GM12865 (cell line): Measurements from ENCODE around the gene CEP104.
A peak's percentile ranks its signal among the peaks of the same experiment; 100 is the strongest.

ENCODE experiments used
- DNase-seq: peaks from one replicate; pipeline ENCODE4 v3.0.0; 2010; ENCODE audit warnings: low read depth
- H3K4me3 ChIP-seq: 2 replicates; pipeline ENCODE4 v1.5.1; 2011; ENCODE audit warnings: mild to moderate bottlenecking, low read depth, low read length, control low read depth
- TF ChIP-seq, protein P1 (sequence below): IDR thresholded peaks from 2 replicates; pipeline ENCODE4 v1.5.1; 2011; ENCODE audit warnings: low read length, control low read depth, low read depth, inconsistent platforms; ENCODE audit not compliant: insufficient read depth; ENCODE audit errors: missing control alignments

CEP104 gene

DNA sequence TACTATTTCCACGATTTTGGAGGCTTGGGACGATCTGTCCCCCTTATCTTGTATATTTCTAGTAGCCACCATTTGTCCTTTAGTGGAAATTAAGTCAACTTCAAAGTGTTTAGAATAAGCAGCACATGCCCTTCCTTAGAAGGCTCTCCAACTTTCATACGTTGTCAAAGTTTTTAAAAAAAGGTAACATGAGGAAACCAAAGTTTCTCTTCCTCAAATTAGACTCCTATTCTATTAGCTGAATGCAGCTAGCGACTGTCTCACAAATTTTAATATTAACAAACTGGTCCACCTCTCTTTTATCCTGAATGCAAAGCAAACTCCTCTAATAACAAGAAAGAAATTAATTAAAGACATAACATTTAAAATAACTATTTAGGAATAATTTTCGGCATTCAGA lies 36.2 kb upstream of the CEP104 start:
- TF ChIP-seq, protein P1, sequence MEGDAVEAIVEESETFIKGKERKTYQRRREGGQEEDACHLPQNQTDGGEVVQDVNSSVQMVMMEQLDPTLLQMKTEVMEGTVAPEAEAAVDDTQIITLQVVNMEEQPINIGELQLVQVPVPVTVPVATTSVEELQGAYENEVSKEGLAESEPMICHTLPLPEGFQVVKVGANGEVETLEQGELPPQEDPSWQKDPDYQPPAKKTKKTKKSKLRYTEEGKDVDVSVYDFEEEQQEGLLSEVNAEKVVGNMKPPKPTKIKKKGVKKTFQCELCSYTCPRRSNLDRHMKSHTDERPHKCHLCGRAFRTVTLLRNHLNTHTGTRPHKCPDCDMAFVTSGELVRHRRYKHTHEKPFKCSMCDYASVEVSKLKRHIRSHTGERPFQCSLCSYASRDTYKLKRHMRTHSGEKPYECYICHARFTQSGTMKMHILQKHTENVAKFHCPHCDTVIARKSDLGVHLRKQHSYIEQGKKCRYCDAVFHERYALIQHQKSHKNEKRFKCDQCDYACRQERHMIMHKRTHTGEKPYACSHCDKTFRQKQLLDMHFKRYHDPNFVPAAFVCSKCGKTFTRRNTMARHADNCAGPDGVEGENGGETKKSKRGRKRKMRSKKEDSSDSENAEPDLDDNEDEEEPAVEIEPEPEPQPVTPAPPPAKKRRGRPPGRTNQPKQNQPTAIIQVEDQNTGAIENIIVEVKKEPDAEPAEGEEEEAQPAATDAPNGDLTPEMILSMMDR, result no peak
- no peak overlapping the region for H3K4me3 ChIP-seq
- no peak for DNase-seq

DNA sequence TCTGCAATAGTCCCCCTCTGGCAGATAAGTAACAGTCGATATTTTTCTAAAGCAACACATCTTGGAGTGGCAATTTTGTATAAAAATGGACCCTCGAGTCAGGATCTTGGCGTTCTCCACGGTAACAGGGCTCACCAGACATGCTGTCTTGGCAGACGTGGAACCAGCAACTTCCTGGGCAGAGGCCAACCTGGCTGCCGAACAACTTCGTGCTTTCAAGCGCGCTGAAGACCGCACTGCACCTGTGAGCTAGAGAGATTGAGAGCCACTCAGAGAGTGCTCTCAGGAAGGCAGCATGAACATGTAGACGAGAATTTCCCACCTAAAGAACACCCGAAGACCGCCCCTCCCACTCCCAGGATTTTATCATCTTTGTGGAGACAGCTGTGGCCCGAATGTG lies 35.7 kb upstream of the CEP104 start:
- TF ChIP-seq, protein P1, result no peak
- no peak overlapping the region for H3K4me3 ChIP-seq
- DNase-seq, result no peak

DNA sequence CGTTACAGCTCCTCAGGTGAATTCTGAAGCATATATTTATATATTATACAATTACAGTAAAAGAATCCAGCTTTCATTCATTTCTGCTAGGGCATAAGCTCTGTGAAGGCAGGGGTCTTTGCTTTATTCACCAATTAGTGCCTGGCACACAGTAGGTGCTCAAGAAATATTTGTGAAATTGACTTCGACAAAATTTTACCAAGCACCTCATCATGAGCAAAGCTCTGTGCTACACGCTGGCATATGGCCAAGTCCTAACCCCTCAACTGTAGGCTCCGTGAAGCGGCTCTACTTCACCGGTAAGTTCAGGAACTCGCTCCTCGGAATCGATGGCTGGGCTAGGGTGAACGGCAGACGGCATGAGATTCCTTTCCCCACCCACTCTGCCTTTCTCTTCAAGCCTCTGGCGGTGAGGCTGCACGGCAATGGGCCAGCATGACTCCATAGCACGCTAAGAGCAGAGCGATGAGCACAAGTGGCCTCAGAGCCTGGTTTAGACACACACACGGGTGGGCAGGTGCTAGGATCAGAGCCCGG lies 34.4 kb upstream of the CEP104 start:
- no peak for DNase-seq
- H3K4me3 ChIP-seq, result no peak overlapping the region
- TF ChIP-seq, protein P1, result no peak

DNA sequence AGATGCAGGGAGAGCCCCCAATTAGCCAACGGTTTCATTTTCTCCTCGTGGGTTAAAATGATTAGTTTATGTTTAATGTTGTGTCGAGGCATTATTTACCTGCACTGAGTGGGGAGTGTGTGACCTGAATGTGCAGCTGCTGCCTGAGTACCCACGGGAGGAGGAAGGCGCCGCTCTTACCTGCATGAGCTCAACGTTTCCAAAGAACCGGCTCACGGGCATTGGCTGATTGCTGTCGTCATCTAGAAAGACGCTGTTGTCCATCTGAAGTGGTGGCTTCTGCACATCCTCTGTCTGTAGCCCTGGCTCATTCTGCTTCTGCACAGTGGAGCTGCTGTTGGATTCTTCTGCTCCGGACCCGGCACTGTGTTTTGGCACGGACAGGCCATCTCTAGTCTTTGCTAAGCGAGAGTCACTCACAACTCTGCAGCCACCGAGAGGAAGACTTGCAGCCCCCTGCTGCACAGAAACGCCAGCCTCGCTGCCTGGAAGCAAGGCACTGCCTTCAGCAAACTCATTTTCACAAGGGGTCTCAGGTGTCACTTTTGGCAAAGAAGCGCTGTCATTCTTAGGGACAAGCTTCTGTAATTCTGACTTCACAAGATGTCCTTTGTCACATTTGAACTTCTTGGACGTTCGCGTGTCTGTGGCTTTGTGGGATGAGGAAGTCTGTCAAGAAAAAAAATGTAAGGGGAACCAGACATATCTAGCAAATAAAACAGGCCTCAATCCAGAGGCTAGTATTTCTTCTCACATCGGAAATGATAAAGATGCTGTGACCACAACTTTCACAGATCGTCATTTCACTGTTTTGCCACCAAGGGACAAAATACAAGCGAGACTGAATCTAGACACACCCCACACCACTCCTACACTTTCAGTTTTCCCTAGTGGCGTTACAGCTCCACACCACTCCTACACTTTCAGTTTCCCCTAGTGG lies 33.6 kb upstream of the CEP104 start:
- H3K4me3 ChIP-seq, result no peak overlapping the region
- peak; percentile 49 for DNase-seq
- TF ChIP-seq, protein P1, result no peak

DNA sequence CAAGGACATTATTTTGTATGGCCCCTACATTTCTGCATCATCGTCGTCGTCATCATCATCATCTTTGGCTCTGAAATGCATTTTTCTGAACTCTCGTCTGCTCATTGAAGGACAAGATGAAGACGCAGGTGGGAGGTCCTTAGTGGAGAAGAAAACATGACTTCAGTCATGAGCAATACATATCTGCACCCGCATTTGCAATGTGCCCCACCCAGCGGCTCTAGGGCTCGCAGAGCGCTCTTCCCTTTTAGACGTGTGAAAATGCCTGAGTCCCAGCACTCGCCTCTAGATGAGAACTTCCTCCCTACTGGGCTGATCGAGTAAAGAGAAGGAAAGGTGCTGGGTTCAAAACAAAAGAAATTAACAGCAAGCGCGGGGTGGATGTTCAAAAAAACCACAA lies 32.9 kb upstream of the CEP104 start:
- no peak overlapping the region for H3K4me3 ChIP-seq
- TF ChIP-seq, protein P1, result no peak
- no peak for DNase-seq

DNA sequence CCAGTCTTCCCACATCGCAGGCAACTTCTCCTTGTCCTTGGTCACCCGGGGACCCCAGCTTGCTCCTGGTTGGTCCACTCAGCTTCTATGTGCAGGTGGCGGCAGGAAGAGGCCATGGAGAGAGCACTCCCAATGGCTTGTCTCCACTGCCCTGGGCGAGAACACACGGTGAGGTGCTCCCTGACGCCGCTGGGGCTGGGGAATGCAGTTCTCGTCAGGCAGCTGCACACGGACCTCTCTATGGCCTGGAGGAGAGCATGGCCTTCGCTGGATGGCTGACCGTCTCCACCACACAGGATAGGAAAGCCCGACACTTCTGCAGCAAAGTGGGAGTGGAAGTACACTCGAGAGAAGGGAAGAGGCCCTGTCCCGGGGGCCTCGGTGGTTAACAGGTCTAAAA lies 31.3 kb upstream of the CEP104 start:
- DNase-seq, result no peak
- no peak overlapping the region for H3K4me3 ChIP-seq
- TF ChIP-seq, protein P1, result no peak
